ENCODE results near the gene VPS16. TPM values are rescaled to one million over a fixed set of nuclear protein-coding genes. Genes with fewer than 3 reads are reported as not detected.

The VPS16 gene
- total RNA-seq: 59.4 and 68.6 TPM in 2 replicates

DNA sequence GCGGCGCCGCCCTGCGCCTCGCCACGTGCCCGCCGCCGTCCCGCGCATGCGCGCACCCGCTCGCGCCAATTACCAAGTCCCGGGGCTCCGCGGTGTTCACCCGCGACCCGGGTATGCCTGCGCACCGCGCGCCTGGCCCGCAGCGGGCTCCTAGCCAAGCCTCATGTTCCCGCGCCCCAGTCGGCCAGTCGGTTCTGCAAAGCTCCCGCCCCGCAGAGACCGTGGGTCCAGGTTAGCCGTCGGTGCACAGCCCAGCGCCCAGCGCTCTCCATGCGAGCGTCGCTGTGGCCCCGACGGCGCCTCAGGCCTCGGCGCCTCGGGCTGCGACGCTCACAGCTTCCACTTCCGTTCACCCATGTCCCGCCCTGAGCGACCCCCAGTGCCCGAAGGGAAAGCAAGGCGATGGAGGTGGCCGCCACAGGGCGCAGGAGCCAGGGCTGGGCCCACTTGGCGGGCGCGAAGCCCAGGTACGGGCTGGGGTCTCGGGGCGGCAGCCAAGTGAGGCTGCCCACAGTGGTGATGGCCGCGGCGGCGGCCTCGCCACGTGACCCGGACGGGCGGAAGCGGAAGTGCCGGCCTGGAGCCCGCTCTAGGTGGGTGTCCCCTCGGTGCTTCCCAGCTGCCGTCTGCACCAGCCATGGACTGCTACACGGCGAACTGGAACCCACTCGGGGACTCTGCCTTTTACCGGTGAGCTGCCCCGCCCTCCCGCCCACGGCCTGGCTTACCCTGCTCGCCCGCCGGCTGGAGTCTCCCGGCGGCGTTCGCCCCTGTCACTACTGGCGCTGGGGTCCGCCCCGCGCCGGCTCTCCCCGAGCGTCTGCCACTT is at the start of gene VPS16, which contains the start of gene PCED1A:
Gene VPS16, plus strand, starts transcription at position 608 of the 829 bp plus-strand sequence. Its CDS starts 30 bp downstream, at position 638.
Gene PCED1A, minus strand, starts transcription at position 518 of the 829 bp plus-strand sequence. CDS start 743 bp downstream, outside the sequence.

DNA sequence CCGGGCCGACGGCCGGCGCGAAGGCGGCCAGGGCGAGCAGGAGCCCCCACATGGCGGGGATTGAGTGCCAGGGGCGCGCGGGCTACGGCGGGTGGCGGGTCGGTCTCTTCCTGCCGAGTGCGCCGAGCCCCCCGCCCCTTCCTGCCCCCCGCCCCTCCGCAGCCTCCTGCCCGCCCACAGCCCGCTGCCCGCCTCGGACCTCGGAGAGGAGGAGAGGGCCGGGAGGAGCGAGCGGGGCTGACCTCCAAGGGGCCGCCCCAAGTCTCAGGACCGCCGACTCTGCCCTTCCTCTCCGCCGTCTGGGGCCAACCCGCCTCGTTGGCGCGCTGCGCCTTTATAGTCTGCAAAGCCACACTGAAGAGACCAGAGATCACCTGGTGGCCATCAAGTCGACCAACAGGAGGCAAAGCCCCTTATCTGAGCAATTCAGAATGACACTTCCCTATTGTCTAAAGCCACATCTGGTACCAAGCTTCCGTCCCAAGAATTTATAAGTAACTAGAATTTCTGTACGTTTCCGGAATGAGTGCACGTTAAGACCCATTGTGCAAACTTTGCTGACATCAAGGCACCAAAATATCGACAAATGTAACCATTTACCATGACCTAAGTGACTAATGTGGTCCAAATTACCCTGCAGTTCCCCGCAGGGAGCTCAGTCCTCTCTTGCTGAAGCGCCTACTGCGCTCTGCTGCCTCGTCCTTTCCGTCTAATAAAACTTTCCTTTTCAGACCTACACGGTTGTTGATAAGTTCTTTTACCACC is 39.8 kb upstream of the VPS16 start, which contains the start of gene CPXM1:
Gene CPXM1, minus strand, starts transcription at position 107 of the 765 bp plus-strand sequence. Its CDS starts 55 bp downstream, at position 52.

DNA sequence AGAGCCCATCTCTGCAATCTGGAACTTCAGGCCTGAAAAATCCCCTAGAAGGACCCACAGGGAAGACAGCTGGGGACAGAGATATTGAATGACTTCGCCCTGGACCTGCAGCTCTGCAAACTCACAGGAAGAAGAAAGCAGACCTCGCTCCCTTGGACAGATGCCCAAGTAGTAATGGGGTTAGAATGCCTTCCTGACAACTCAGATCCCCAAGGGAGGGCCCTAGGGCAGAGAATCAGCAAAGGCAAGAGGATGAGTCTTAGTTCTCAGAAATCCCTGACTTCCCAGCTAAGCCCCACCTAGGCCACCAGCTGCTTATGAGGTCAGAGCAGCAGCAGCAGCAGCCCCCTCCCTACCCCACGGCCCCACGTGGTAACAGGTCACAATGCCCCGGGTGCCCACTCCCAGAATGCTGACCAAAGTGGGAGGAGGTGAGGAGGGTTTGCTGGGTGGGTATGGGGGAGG is 25.9 kb upstream of the VPS16 start, which contains the start of gene C20orf141:
Gene C20orf141, plus strand, starts transcription at position 401 of the 465 bp plus-strand sequence. CDS start 198 bp downstream, outside the sequence.

DNA sequence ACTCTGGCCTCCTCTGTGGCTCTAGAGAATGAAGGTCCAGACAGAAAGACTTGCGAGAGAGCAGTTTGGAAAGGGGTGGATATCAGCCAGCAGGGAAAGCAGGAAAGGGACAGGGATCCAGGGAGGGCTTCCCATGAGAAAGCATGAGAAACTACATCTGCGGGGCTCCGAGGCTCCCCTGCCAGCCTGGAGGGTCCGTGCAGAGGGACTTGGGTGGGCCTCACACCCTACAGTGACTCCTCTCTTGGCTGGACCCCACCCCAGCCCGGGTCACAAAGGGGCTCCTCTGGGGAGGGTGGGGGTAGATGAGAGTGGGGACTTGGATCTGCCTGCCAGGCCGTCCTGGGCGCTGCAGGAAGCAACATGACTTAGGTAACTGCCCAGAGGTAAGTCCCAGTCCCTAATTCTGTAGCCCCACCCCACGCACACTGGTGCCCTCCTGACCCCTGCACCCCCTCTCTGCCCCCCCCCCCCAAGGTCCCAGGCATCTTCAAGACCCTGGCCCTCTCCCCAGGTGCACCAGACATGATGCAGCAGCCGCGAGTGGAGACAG is 24.4 kb upstream of the VPS16 start, which contains the start of gene TMEM239:
Gene TMEM239, plus strand, starts transcription at position 335 of the 553 bp plus-strand sequence. Its CDS starts 191 bp downstream, at position 526.

DNA sequence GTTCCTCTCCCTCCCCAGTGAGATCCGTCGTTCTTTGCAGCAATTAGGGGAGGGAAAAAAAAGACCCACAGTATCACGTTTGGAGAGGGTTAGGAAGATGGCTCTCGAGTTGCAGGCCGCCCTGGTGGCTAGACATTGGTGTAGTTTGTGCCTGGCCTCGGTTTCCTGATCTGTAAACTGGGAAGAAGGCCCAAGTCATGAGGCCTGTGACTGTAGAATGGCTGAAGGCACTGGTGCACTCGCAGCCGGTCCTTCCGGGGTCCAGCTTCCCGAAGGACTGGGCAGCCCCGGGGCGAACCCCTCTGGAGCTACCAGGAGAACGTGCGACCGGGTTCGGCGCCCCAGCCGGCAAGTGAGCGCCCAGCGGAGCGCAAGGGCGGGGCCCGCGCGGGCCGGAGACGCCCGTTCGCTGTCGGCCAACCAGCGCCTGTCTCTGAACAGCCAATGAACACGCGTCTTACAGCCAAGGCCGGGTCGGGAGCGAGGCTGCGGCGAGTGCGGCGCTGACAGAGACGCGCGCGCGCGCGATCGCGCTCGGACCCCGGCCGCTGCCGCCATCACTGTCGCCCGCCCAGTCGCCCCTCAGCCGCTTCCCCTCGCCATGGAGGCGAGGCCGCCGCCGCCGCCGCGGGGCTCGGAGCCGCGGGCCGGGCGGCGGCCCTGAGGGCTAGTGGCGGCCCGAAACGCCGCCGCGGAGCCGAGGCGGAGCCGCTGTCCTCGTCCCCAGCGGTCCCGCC is 32.6 kb downstream of the VPS16 start, which contains the start of gene PTPRA:
Gene PTPRA, plus strand, starts transcription at position 472 of the 737 bp plus-strand sequence. CDS start 90,797 bp downstream, outside the sequence.

Other genes starting within 250 kb of the VPS16 start
- 146 and 205 TPM in 2 replicates for gene NOP56, start 188.1 kb upstream of the VPS16 start, total RNA-seq
- 87.4 and 137 TPM in 2 replicates for gene IDH3B, start 176.5 kb upstream of the VPS16 start, total RNA-seq
- 1.2 and 4.1 TPM in 2 replicates for gene EBF4, start 148.0 kb upstream of the VPS16 start, total RNA-seq
- gene CPXM1, start 40.1 kb upstream of the VPS16 start, total RNA-seq: 3.5 and 4.8 TPM in 2 replicates
- gene C20orf141, start 25.8 kb upstream of the VPS16 start, total RNA-seq: not detected in 2 replicates
- not detected in 2 replicates for gene TMEM239, start 24.4 kb upstream of the VPS16 start, total RNA-seq
- 22.2 and 34.0 TPM in 2 replicates for gene PCED1A, start 90 bp upstream of the VPS16 start, total RNA-seq
- 25.3 and 25.6 TPM in 2 replicates for gene PTPRA, start 32.7 kb downstream of the VPS16 start, total RNA-seq
- gene GNRH2, start 202.9 kb downstream of the VPS16 start, total RNA-seq: 0.11 TPM in 1 of 2 replicates, not detected in the other
- 41.9 and 51.1 TPM in 2 replicates for gene MRPS26, start 205.3 kb downstream of the VPS16 start, total RNA-seq
- not detected in 2 replicates for gene OXT, start 230.9 kb downstream of the VPS16 start, total RNA-seq
- gene AVP, start 244.0 kb downstream of the VPS16 start, total RNA-seq: not detected in 2 replicates